GM12878 (cell line): ENCODE data around the gene MMADHC. TPM values are rescaled to one million over a fixed set of nuclear protein-coding genes. Genes with fewer than 3 reads are reported as not detected.

Source experiments
- ATAC-seq: fragments of 200-7000 bp; cut with Tn5 transposase; 3 replicates; pipeline ENCODE4 v1.9.1; 2020; ENCODE audit warnings: mild to moderate bottlenecking, moderate library complexity
- BruUV-seq: library from RNA; stranded (reverse); fragments of 400-500 nt; replicated peaks from 2 replicates; lab custom pipeline; 2021; lab: Mats Ljungman, UMichigan
- CTCF ChIA-PET: fragments of 300-600 bp; sonication (Branson Sonifier 250); formaldehyde crosslinking; extraction: SDS; loops from one replicate; lab custom pipeline; 2021; ENCODE audit warnings: inconsistent platforms; lab: Yijun Ruan, JAX
- POLR2A ChIA-PET: fragments of 350-600 bp; formaldehyde crosslinking; extraction: SDS; loops from one replicate; lab custom pipeline; 2021; ENCODE audit warnings: inconsistent platforms; lab: Charles Lee
- RAD21 ChIA-PET: fragments of 300-600 bp; sonication (Branson Sonifier 250); formaldehyde crosslinking; loops from one replicate; lab custom pipeline; 2023; ENCODE audit warnings: antibody characterized with exemption; ENCODE audit not compliant: unreplicated experiment; lab: Charles Lee
- SMC1A ChIA-PET: fragments of 300-600 bp; sonication (Branson Sonifier 250); formaldehyde crosslinking; loops from one replicate; lab custom pipeline; 2023; ENCODE audit not compliant: unreplicated experiment, uncharacterized antibody; lab: Charles Lee
- DNase-seq: peaks from one replicate; pipeline ENCODE4 v3.0.0-alpha.2; 2011; ENCODE audit warnings: low read depth, low spot score
- FAIRE-seq: peaks from 3 replicates; lab custom pipeline; 2011; peaks lifted over from hg19 to GRCh38; lab: Jason Lieb, UNC
- H2AFZ ChIP-seq: 2 replicates; pipeline ENCODE4 v1.6.0; 2011; ENCODE audit warnings: low read depth, low read length, control low read depth; ENCODE audit not compliant: control insufficient read depth
- H3K27ac ChIP-seq: 2 replicates; pipeline ENCODE4 v1.5.1; 2011; ENCODE audit warnings: control low read depth; ENCODE audit not compliant: control insufficient read depth, insufficient read depth
- H3K27me3 ChIP-seq, 2 experiments: replicated peaks in 1 of 2; 2 replicates each; pipeline versions ENCODE4 v1.6.0 to v1.6.1; 2011; ENCODE audit warnings: low read length in 1 of 2; ENCODE audit not compliant: control insufficient read depth in 2 of 2, insufficient read depth in 2 of 2
- H3K36me3 ChIP-seq, 2 experiments: 2 replicates each; pipeline ENCODE4 v1.5.1; 2011; ENCODE audit warnings: low read length in 1 of 2; ENCODE audit not compliant: control insufficient read depth in 2 of 2, insufficient read depth in 2 of 2
- H3K4me1 ChIP-seq: 2 replicates; pipeline ENCODE4 v1.6.1; 2011; ENCODE audit warnings: mild to moderate bottlenecking, low read length, moderate library complexity, mixed read lengths; ENCODE audit not compliant: control insufficient read depth, insufficient read depth
- H3K4me2 ChIP-seq: 2 replicates; pipeline ENCODE4 v1.6.0; 2011; ENCODE audit warnings: control low read depth; ENCODE audit not compliant: control insufficient read depth, insufficient read depth
- H3K4me3 ChIP-seq: fragments of 200-600 bp; sonication (generic); 2 replicates; pipeline ENCODE4 v1.5.1; 2016
- H3K79me2 ChIP-seq: 2 replicates; pipeline ENCODE4 v1.6.0; 2011; ENCODE audit warnings: low read length; ENCODE audit not compliant: control insufficient read depth, insufficient read depth
- H3K9ac ChIP-seq: 2 replicates; pipeline ENCODE4 v1.8.0; 2011; ENCODE audit warnings: low read length, control low read depth, mixed read lengths; ENCODE audit not compliant: control insufficient read depth, insufficient read depth
- H3K9me3 ChIP-seq: replicated peaks from 3 replicates; pipeline ENCODE4 v1.5.1; 2011; ENCODE audit warnings: mild to moderate bottlenecking, low read length; ENCODE audit not compliant: control insufficient read depth, insufficient read depth
- H4K20me1 ChIP-seq: 2 replicates; pipeline ENCODE4 v1.6.0; 2011; ENCODE audit not compliant: control insufficient read depth, insufficient read depth
- CREM ChIP-seq: IDR thresholded peaks from 2 replicates; pipeline ENCODE4 v1.6.1; 2014; ENCODE audit warnings: antibody characterized with exemption, low read depth
- JUNB ChIP-seq: IDR thresholded peaks from 2 replicates; pipeline ENCODE4 v1.6.1; 2016; ENCODE audit warnings: antibody characterized with exemption, mild to moderate bottlenecking
- LARP7 ChIP-seq: fragments of 450-650 bp; IDR thresholded peaks from 2 replicates; pipeline ENCODE4 v1.6.1; 2017; ENCODE audit warnings: mild to moderate bottlenecking
- MTA2 ChIP-seq: fragments of 450-650 bp; IDR thresholded peaks from 2 replicates; pipeline ENCODE4 v1.6.1; 2016; ENCODE audit warnings: low read depth, mild to moderate bottlenecking, moderate library complexity
- NBN ChIP-seq: fragments of 450-650 bp; IDR thresholded peaks from 2 replicates; pipeline ENCODE4 v1.6.1; 2016
- NFIC ChIP-seq: IDR thresholded peaks from 2 replicates; pipeline ENCODE4 v1.6.1; 2012; ENCODE audit warnings: low read depth, mild to moderate bottlenecking, inconsistent platforms, low read length, moderate library complexity
- SMAD1 ChIP-seq: fragments of 450-650 bp; IDR thresholded peaks from 2 replicates; pipeline ENCODE4 v1.6.1; 2018; ENCODE audit warnings: mild to moderate bottlenecking, low read depth; ENCODE audit not compliant: partially characterized antibody
- SUPT20H ChIP-seq: IDR thresholded peaks from 2 replicates; pipeline ENCODE4 v1.6.1; 2011; ENCODE audit warnings: low read depth, mild to moderate bottlenecking, low read length, moderate library complexity, borderline replicate concordance; ENCODE audit not compliant: control insufficient read depth
- TARDBP ChIP-seq: IDR thresholded peaks from 2 replicates; pipeline ENCODE4 v1.6.1; 2016; ENCODE audit warnings: borderline replicate concordance
- ZNF274 ChIP-seq: IDR thresholded peaks from one replicate; pipeline ENCODE4 v1.8.0; 2011; ENCODE audit not compliant: insufficient read length, insufficient read depth
- ZSCAN29 ChIP-seq: fragments of 450-650 bp; IDR thresholded peaks from 2 replicates; pipeline ENCODE4 v1.6.1; 2017; ENCODE audit warnings: mild to moderate bottlenecking, moderate library complexity
- whole genome bisulfite sequencing: methylation state at CpG from one replicate; pipeline ENCODE4 v1.1.6; 2016; ENCODE audit warnings: low lambda C conversion rate; ENCODE audit not compliant: insufficient replicate concordance, insufficient coverage; ENCODE audit errors: missing lambda C conversion rate; 5-methylcytosine and 5-hydroxymethylcytosine counted together
- in situ Hi-C: fragments of 300-500 bp; cut with MboI; formaldehyde crosslinking; loops from 9 replicates; pipeline ENCODE4 v1.14.3; 2018; ENCODE audit warnings: mixed read lengths
- intact Hi-C: fragments of 100-400 bp; cut with micrococcal nuclease; formaldehyde crosslinking; loops from one replicate; pipeline ENCODE4 v1.14.2; 2022; ENCODE audit not compliant: unreplicated experiment
- polyA plus RNA-seq, 11 experiments: library from polyadenylated mRNA; depleted of rRNA in 4 of 11; unstranded in 6 of 11; stranded (reverse) in 5 of 11; fragments of >200 nt; fragmentation: Nextera tagmentation in 4 of 11; fragmentation: Illumina TruSeq in 1 of 11; extraction: Ambion mirVana in 4 of 11; extraction: Trizol in 1 of 11; gene quantifications; 1 replicate in 1 of 11; 2 replicates in 10 of 11; pipeline versions ENCODE4 v1.2.1 to v1.2.3, GENCODE V29; 2011 to 2016; ENCODE audit warnings: inconsistent platforms in 2 of 11, missing spikeins in 2 of 11, low read depth in 1 of 11
- total RNA-seq, 4 experiments: library from RNA; depleted of rRNA in 3 of 4; stranded (reverse); fragments of >200 nt in 3 of 4; fragmentation: Illumina TruSeq in 1 of 4; extraction: Trizol in 1 of 4; gene quantifications; 2 replicates each; pipeline versions ENCODE4 v1.2.1 to v1.2.3, GENCODE V29; 2013 to 2021
- TF ChIP-seq, protein P1 (sequence below): fragments of 450-650 bp; IDR thresholded peaks from 2 replicates; pipeline ENCODE4 v1.6.1; 2017; ENCODE audit warnings: antibody characterized with exemption, mild to moderate bottlenecking, moderate library complexity
- TF ChIP-seq, protein P2 (sequence below): fragments of 450-650 bp; conservative IDR thresholded peaks from 2 replicates; pipeline ENCODE4 v1.6.1; 2017; ENCODE audit warnings: mild to moderate bottlenecking, moderate library complexity
- TF ChIP-seq, protein P3 (sequence below): IDR thresholded peaks from 2 replicates; pipeline ENCODE4 v1.6.1; 2011; ENCODE audit warnings: mild to moderate bottlenecking, low read depth, low read length, moderate library complexity; ENCODE audit not compliant: insufficient replicate concordance
- TF ChIP-seq, protein P4 (sequence below): IDR thresholded peaks from 2 replicates; pipeline ENCODE4 v1.6.1; 2012; ENCODE audit warnings: low read length, inconsistent platforms

MMADHC gene
- total and polyA plus RNA-seq, 10 of the 15 experiments (the other 5 are each of a cell fraction or from before 2014, with no cell fraction given): 93.6 to 415 (median 147) TPM

DNA sequence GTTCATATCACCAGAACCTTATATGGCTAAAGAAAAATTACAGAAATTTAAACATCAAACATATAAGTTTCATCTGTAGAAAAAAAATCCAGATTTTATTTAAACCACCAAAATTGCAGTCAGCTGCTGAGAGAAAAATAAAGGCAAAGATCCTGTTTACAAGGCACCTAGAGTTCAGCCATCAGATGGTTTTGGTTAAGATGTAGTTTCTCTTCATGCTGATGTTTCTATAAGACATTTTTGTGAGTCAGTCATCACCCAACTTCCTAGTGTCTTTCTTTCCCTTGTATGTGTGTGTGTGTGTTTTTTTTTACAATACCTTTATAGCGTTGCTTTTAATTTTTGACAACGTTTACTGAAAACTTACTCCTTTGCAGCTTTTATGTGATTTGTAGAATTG is 26.1 kb upstream of the MMADHC start:
- intact Hi-C loops: no loop called here
- SMC1A ChIA-PET: no interaction called here
- POLR2A ChIA-PET: no interaction called here
- no peak overlapping the region for H2AFZ ChIP-seq
- BruUV-seq: no TSS peak
- TF ChIP-seq SMAD1 (no peak), NBN (no peak), MTA2 (no peak), NFIC (no peak), SUPT20H (no peak), ZNF274 (no peak), CREM (no peak), JUNB (no peak), ZSCAN29 (no peak), TARDBP (no peak), LARP7 (no peak)
- TF ChIP-seq, protein P1, sequence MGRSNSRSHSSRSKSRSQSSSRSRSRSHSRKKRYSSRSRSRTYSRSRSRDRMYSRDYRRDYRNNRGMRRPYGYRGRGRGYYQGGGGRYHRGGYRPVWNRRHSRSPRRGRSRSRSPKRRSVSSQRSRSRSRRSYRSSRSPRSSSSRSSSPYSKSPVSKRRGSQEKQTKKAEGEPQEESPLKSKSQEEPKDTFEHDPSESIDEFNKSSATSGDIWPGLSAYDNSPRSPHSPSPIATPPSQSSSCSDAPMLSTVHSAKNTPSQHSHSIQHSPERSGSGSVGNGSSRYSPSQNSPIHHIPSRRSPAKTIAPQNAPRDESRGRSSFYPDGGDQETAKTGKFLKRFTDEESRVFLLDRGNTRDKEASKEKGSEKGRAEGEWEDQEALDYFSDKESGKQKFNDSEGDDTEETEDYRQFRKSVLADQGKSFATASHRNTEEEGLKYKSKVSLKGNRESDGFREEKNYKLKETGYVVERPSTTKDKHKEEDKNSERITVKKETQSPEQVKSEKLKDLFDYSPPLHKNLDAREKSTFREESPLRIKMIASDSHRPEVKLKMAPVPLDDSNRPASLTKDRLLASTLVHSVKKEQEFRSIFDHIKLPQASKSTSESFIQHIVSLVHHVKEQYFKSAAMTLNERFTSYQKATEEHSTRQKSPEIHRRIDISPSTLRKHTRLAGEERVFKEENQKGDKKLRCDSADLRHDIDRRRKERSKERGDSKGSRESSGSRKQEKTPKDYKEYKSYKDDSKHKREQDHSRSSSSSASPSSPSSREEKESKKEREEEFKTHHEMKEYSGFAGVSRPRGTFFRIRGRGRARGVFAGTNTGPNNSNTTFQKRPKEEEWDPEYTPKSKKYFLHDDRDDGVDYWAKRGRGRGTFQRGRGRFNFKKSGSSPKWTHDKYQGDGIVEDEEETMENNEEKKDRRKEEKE: no peak
- TF ChIP-seq, protein P2, sequence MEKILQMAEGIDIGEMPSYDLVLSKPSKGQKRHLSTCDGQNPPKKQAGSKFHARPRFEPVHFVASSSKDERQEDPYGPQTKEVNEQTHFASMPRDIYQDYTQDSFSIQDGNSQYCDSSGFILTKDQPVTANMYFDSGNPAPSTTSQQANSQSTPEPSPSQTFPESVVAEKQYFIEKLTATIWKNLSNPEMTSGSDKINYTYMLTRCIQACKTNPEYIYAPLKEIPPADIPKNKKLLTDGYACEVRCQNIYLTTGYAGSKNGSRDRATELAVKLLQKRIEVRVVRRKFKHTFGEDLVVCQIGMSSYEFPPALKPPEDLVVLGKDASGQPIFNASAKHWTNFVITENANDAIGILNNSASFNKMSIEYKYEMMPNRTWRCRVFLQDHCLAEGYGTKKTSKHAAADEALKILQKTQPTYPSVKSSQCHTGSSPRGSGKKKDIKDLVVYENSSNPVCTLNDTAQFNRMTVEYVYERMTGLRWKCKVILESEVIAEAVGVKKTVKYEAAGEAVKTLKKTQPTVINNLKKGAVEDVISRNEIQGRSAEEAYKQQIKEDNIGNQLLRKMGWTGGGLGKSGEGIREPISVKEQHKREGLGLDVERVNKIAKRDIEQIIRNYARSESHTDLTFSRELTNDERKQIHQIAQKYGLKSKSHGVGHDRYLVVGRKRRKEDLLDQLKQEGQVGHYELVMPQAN: no peak
- TF ChIP-seq, protein P3, sequence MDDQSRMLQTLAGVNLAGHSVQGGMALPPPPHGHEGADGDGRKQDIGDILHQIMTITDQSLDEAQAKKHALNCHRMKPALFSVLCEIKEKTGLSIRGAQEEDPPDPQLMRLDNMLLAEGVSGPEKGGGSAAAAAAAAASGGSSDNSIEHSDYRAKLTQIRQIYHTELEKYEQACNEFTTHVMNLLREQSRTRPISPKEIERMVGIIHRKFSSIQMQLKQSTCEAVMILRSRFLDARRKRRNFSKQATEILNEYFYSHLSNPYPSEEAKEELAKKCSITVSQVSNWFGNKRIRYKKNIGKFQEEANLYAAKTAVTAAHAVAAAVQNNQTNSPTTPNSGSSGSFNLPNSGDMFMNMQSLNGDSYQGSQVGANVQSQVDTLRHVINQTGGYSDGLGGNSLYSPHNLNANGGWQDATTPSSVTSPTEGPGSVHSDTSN: no peak
- TF ChIP-seq, protein P4, sequence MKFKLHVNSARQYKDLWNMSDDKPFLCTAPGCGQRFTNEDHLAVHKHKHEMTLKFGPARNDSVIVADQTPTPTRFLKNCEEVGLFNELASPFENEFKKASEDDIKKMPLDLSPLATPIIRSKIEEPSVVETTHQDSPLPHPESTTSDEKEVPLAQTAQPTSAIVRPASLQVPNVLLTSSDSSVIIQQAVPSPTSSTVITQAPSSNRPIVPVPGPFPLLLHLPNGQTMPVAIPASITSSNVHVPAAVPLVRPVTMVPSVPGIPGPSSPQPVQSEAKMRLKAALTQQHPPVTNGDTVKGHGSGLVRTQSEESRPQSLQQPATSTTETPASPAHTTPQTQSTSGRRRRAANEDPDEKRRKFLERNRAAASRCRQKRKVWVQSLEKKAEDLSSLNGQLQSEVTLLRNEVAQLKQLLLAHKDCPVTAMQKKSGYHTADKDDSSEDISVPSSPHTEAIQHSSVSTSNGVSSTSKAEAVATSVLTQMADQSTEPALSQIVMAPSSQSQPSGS: no peak
- no peak overlapping the region for H3K27ac ChIP-seq
- no peaks in the 10 kb centered on the region for H4K20me1 ChIP-seq
- FAIRE-seq: no peak
- H3K79me2 ChIP-seq: no peaks in the 10 kb centered on the region
- H3K4me2 ChIP-seq: no peak overlapping the region
- H3K9ac ChIP-seq: no peak overlapping the region
- DNase-seq: no peak
- H3K27me3 ChIP-seq: no peaks in the 10 kb centered on the region
- no peaks in the 10 kb centered on the region for H3K9me3 ChIP-seq
- H3K36me3 ChIP-seq: no peaks in the 10 kb centered on the region
- no peak for ATAC-seq
- RAD21 ChIA-PET: interaction anchor here (1.0 kb wide), 1 partner anchor 19 kb away, joined by 3 read pairs; no protein-coding TSS in a partner anchor
- CTCF ChIA-PET: no interaction called here
- WGBS: 53% methylated on average over 2 of the region's 2 CpGs
- no peaks in the 10 kb centered on the region for H3K4me1 ChIP-seq
- in situ Hi-C loops: no loop called here
- H3K4me3 ChIP-seq: no peak overlapping the region
